A549 (cell line): Measurements from ENCODE around the gene ADAM19.

Experiments
- CHD2 ChIP-seq: fragments of 150-350 bp; IDR thresholded peaks from 2 replicates; pipeline ENCODE4 v1.6.1; 2014; ENCODE audit warnings: low read length; ENCODE audit not compliant: partially characterized antibody
- CTCF ChIP-seq: fragments of >200 bp; sonication (Bioruptor Twin); formaldehyde crosslinking; IDR thresholded peaks from 3 replicates; pipeline ENCODE4 v1.5.1; 2016
- ESRRA ChIP-seq: fragments of 150-350 bp; IDR thresholded peaks from 2 replicates; pipeline ENCODE4 v1.6.1; 2014; ENCODE audit warnings: mild to moderate bottlenecking, low read length, borderline replicate concordance
- HDAC2 ChIP-seq: fragments of 200-600 bp; sonication (generic); IDR thresholded peaks from 2 replicates; pipeline ENCODE4 v1.6.1; 2016
- JUN ChIP-seq, 2 experiments: fragments of >200 bp; sonication (Bioruptor Twin); formaldehyde crosslinking; IDR thresholded peaks; 2 replicates in 1 of 2; 3 replicates in 1 of 2; pipeline ENCODE4 v1.6.1; 2016 to 2017
- NFE2L2 ChIP-seq: fragments of 150-350 bp; conservative IDR thresholded peaks from 2 replicates; pipeline ENCODE4 v1.6.1; 2014; ENCODE audit warnings: low read length
- NPAS2 ChIP-seq: fragments of 250-450 bp; sonication (Bioruptor Pico); IDR thresholded peaks from 2 replicates; pipeline ENCODE4 v1.8.0; 2022; ENCODE audit warnings: mild to moderate bottlenecking, moderate library complexity, borderline replicate concordance
- POLR2A ChIP-seq: IDR thresholded peaks from 2 replicates; pipeline ENCODE4 v1.6.1; 2012; ENCODE audit warnings: mild to moderate bottlenecking, low read length
- RAD21 ChIP-seq, 2 experiments: fragments of >200 bp in 1 of 2; sonication (Bioruptor Twin) in 1 of 2; formaldehyde crosslinking in 1 of 2; IDR thresholded peaks in 1 of 2; conservative IDR thresholded peaks in 1 of 2; 2 replicates in 1 of 2; 3 replicates in 1 of 2; pipeline ENCODE4 v1.6.1; 2012 to 2018; ENCODE audit warnings: inconsistent platforms in 1 of 2
- SREBF2 ChIP-seq: fragments of 450-650 bp; IDR thresholded peaks from 2 replicates; pipeline ENCODE4 v1.6.1; 2014; ENCODE audit warnings: mild to moderate bottlenecking, moderate library complexity
- ZC3H11A ChIP-seq: fragments of 450-650 bp; IDR thresholded peaks from 2 replicates; pipeline ENCODE4 v1.6.1; 2014; ENCODE audit warnings: antibody characterized with exemption, mild to moderate bottlenecking
- TF ChIP-seq, protein P1 (sequence below): IDR thresholded peaks from 2 replicates; pipeline ENCODE4 v1.6.1; 2012
- TF ChIP-seq, protein P2 (sequence below): fragments of 150-350 bp; IDR thresholded peaks from 2 replicates; pipeline ENCODE4 v1.6.1; 2014; ENCODE audit warnings: low read depth, mild to moderate bottlenecking, low read length

- TF ChIP-seq CTCF = no peak
- TF ChIP-seq CHD2 = no peak
- no peak for TF ChIP-seq ESRRA
- no peak for TF ChIP-seq RAD21 (conservative IDR thresholded peaks at IDR 0.05 in 1 of 2, IDR thresholded peaks at IDR 0.05 in 1 of 2)
- TF ChIP-seq, protein P1, sequence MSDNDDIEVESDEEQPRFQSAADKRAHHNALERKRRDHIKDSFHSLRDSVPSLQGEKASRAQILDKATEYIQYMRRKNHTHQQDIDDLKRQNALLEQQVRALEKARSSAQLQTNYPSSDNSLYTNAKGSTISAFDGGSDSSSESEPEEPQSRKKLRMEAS = no peak
- no peak for TF ChIP-seq NFE2L2
- TF ChIP-seq SREBF2 = no peak
- TF ChIP-seq POLR2A = no peak
- TF ChIP-seq NPAS2 = no peak
- no peak for TF ChIP-seq JUN (IDR thresholded peaks at IDR 0.05)
- no peak for TF ChIP-seq HDAC2
- TF ChIP-seq, protein P2, sequence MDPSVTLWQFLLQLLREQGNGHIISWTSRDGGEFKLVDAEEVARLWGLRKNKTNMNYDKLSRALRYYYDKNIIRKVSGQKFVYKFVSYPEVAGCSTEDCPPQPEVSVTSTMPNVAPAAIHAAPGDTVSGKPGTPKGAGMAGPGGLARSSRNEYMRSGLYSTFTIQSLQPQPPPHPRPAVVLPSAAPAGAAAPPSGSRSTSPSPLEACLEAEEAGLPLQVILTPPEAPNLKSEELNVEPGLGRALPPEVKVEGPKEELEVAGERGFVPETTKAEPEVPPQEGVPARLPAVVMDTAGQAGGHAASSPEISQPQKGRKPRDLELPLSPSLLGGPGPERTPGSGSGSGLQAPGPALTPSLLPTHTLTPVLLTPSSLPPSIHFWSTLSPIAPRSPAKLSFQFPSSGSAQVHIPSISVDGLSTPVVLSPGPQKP = no peak
- no peak for TF ChIP-seq ZC3H11A
Measured at GRCh38 chr5:157590478-157590877, 14.9 kb upstream of the ADAM19 start.
